Lower lobe of right lung (tissue), 2 donors: ENCODE measurements around the gene CYBA. TPM values are rescaled to one million over a fixed set of nuclear protein-coding genes. Genes with fewer than 3 reads are reported as not detected.

Experiments
- ATAC-seq, 2 donors: fragments of 200-7000 bp; cut with Tn5 transposase; one replicate each; pipeline ENCODE4 v1.9.1; 2020 to 2022; ENCODE audit warnings: mild to moderate bottlenecking in 2 of 2, moderate library complexity in 2 of 2
- DNase-seq: peaks from one replicate; pipeline ENCODE4 v3.0.0-alpha.2; 2020
- H3K27ac ChIP-seq: fragments of 200-600 bp; one replicate; pipeline ENCODE4 v1.8.0; 2022
- H3K27me3 ChIP-seq: fragments of 200-600 bp; one replicate; pipeline ENCODE4 v1.8.0; 2022; ENCODE audit warnings: low read depth
- H3K36me3 ChIP-seq: fragments of 200-600 bp; one replicate; pipeline ENCODE4 v1.8.0; 2022; ENCODE audit warnings: mild to moderate bottlenecking
- H3K4me1 ChIP-seq: fragments of 200-600 bp; one replicate; pipeline ENCODE4 v1.8.0; 2022
- H3K4me3 ChIP-seq: fragments of 200-600 bp; one replicate; pipeline ENCODE4 v1.8.0; 2022; ENCODE audit warnings: mild to moderate bottlenecking
- H3K9me3 ChIP-seq: fragments of 200-600 bp; one replicate; pipeline ENCODE4 v1.8.0; 2022
- CTCF ChIP-seq: fragments of 200-600 bp; IDR thresholded peaks from one replicate; pipeline ENCODE4 v1.8.0; 2022; ENCODE audit warnings: antibody characterized with exemption, mild to moderate bottlenecking
- intact Hi-C: fragments of 100-400 bp; cut with DNase I; formaldehyde crosslinking; loops from one replicate; pipeline ENCODE4 v1.11.0; 2022
- total RNA-seq: library from RNA; stranded (reverse); fragmentation: NEBNext Ultra II Directional; extraction: Animal tissue kit (Norgen Biotek cat#: 25700); gene quantifications from one replicate; pipeline ENCODE4 v1.2.1, GENCODE V29; 2021
- donor health status: DM: no; HTN: yes; CAD: no; lungs with severe emphysema.

CYBA gene
- total RNA-seq, 1 donor from 2014 or later, result 371 TPM

- DNase-seq, result no peak
- Histone ChIP-seq H3K36me3 (peaks cover 67% of the 10 kb centered on the region), H3K4me1 (peaks cover 40% of the 10 kb centered on the region), H3K27ac (peak overlapping the region; percentile 78), H3K27me3 (no peaks in the 10 kb centered on the region), H3K9me3 (no peaks in the 10 kb centered on the region), H3K4me3 (no peak overlapping the region)
- no peak for TF ChIP-seq CTCF
- no peak for ATAC-seq
- intact Hi-C loops, result no loop called here
These were observed 50.3 kb downstream of the CYBA start for GRCh38 chr16:88600539-88600896.

- Histone ChIP-seq H3K27ac (peak overlapping the region; percentile 78), H3K27me3 (no peaks in the 10 kb centered on the region), H3K36me3 (peaks cover 62% of the 10 kb centered on the region), H3K9me3 (no peaks in the 10 kb centered on the region), H3K4me3 (no peak overlapping the region), H3K4me1 (peaks cover 40% of the 10 kb centered on the region)
- intact Hi-C loops, result no loop called here
- peak; percentile 77 for DNase-seq
- ATAC-seq, result peak in 1 of 2 donors; percentile 38
- TF ChIP-seq CTCF, result no peak
These were observed 50.9 kb downstream of the CYBA start for GRCh38 chr16:88599825-88600538.

GRCh38 chr16:88599092-88599733 is 51.6 kb downstream of the CYBA start:
- Histone ChIP-seq H3K4me1 (peaks cover 40% of the 10 kb centered on the region), H3K27me3 (no peaks in the 10 kb centered on the region), H3K9me3 (no peaks in the 10 kb centered on the region), H3K27ac (peak overlapping the region; percentile 78), H3K4me3 (no peak overlapping the region), H3K36me3 (peaks cover 60% of the 10 kb centered on the region)
- ATAC-seq (peak; percentile 74 to 88), DNase-seq (peak; percentile 88)
- no peak for TF ChIP-seq CTCF
- intact Hi-C loops, result no loop called here

- Histone ChIP-seq H3K4me3 (no peak overlapping the region), H3K27ac (no peak overlapping the region), H3K27me3 (no peaks in the 10 kb centered on the region), H3K9me3 (no peaks in the 10 kb centered on the region), H3K4me1 (peaks cover 40% of the 10 kb centered on the region), H3K36me3 (peaks cover 65% of the 10 kb centered on the region)
- no peak for TF ChIP-seq CTCF
- intact Hi-C loops, result no loop called here
- no peak for ATAC-seq
- DNase-seq, result no peak
These were observed 52.9 kb downstream of the CYBA start for GRCh38 chr16:88597856-88598491.

- Histone ChIP-seq H3K27me3 (no peaks in the 10 kb centered on the region), H3K27ac (no peak overlapping the region), H3K4me3 (no peak overlapping the region), H3K9me3 (no peaks in the 10 kb centered on the region), H3K4me1 (peaks cover 31% of the 10 kb centered on the region), H3K36me3 (peaks cover 53% of the 10 kb centered on the region)
- no peak for TF ChIP-seq CTCF
- intact Hi-C loops, result no loop called here
- DNase-seq, result no peak
- ATAC-seq, result no peak
These were observed 54.4 kb downstream of the CYBA start for GRCh38 chr16:88596483-88596882.
